Measurements from ENCODE around the gene TMEM17.
"Not testable (repeated sequence)": the region's sequence is repeated elsewhere in the genome, so short reads cannot be mapped to it uniquely, and the experiment has no call there.

TMEM17 gene, protein sequence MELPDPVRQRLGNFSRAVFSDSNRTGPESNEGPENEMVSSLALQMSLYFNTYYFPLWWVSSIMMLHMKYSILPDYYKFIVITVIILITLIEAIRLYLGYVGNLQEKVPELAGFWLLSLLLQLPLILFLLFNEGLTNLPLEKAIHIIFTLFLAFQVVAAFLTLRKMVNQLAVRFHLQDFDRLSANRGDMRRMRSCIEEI
- 0 to 0.37 (median 0.14) reads per million in 4 experiments for total RNA-seq

DNA sequence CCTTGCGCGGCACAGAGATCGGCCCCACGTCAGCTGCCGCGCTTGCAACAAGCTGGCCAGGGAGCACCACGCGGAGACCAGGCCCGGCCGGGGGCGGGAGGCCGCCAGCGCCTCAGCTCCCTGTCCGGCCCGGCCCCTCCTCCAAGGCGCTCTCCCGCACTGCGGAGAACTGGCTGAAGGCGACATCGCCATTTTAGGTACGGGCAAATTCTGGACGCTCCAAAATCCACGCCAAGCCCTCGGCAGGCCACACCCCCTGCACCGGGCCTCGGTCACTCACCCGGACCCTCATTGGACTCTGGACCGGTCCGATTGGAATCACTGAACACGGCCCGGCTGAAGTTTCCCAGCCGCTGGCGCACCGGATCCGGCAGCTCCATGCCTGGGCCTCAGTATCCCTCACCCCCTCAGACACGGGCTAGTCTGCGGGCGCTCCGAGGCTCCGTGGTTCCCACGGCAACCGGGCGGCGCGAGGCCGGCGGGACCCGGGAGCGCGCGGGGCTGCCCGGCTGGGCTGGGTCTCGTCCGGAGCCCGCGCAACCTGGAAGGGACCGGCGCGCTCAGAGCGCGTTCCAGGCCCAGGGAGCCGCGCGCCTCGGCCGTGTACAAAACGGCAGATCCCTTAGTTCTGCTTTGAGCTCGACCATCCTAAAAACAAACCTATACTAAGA lies at the start of gene TMEM17:
Gene TMEM17 (minus strand): TSS at position 446 of the 671 bp plus-strand sequence. CDS start 66 bp downstream, at position 380.
- DNase-seq: no peak

DNA sequence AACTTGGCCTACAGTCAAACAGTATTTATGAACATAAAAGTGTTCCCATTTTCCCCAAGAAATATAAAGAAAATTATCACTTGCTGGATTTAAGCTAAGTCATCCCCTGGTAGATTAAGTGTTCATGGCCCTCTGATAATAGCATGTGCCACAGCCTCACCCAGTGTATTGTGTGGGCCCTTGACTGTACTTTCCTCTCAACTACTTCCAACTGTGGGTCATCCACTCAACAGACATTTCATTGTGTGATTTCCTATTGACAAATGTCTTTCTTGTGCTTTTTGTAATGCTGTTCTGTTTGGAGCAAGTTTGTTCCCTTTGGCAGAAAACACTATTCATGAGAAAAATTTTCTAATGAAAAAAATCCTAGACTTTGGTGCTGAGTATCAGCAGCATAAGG lies 48.4 kb upstream of the TMEM17 start:
- DNase-seq: no peak

DNA sequence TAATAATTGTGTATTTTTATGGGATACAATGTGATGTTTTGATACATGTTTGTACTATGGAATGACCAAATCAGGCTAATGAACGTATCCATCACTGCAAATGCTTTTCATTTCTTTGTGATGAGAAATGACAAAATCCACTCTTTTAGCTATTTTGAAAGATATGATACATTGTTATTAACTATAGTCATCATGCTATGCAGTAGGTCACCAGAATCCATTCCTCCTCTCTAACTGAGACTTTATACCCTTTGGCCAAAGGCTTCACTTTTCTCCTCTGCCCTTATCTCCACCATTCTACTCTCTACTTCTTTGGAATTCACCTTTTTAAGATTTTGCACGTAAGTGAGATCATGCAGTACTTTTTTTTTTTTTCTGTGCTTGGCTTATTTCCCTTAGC lies 44.5 kb upstream of the TMEM17 start:
- DNase-seq: no peak

DNA sequence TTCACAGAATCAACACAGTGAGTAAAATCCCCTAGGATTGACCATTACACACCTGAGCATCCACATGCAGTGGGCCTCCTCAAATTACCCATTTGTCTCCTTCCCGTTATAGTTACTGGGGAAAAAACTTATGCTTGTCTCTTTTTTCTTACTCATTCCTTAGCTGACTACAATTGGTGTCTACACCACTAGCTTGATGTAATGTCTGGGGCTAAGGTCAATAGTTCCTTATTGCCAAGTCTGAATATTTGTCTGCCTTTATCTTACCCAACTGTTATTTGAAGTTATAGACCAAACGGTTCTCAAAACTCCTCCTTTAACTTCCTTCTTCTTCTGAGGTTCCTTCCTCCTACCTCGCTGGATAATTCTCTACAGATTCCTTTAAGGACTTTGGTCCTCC lies 41.9 kb upstream of the TMEM17 start:
- no peak for DNase-seq

DNA sequence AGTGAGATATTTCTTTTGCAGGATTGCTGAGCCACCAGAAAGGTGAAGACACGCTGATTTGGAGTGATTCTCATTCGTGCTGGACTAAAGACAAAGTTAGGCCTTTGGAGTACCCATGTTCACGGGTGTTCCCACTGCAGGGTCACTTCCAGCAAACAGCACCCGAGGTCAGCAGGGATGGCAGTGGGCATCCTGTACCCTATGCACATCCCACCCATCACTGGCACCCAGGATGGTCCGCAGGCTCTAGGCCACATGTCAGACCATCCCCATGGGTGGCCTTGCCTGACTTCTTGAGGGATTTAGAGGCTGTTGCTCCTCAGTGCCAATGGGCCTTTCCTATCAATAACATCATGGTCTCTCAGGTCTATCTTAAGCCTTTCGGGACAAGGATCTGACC lies 39.3 kb upstream of the TMEM17 start:
- no peak for DNase-seq

DNA sequence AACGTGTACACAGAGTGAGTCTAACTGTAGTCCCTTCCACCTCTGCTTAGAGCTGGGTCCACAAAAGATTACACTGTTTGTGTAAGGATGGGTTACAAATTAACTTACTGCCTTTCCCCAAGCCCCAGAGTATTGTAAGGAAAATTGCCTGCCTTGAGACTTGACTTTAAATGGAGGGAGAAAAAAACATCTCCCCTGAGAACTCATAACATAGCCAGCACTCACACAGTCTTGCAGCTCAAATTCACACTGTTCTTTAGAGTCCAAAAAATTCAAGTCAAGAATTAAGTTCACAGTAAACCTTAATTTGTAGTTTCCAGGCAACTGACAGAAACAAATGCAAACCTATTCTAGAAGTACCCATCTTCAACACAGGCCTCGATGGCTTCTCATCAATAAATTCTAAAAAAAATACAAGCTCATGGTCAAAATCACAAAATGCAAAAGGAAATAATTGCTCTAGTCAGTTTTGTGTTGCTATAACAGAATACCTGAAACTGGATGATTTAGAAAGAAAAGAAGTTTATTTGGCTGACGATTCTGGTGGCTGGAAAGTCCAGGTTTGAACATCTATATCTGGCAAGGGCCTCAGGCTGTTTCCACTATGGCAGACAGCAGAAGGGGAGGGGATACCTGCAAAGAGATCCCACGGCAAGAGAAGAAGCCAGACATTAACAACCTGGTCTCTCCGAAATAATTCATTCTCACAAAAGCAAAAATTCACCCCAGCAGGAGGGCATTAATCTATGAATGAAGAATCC lies 34.6 kb upstream of the TMEM17 start:
- DNase-seq: no peak

DNA sequence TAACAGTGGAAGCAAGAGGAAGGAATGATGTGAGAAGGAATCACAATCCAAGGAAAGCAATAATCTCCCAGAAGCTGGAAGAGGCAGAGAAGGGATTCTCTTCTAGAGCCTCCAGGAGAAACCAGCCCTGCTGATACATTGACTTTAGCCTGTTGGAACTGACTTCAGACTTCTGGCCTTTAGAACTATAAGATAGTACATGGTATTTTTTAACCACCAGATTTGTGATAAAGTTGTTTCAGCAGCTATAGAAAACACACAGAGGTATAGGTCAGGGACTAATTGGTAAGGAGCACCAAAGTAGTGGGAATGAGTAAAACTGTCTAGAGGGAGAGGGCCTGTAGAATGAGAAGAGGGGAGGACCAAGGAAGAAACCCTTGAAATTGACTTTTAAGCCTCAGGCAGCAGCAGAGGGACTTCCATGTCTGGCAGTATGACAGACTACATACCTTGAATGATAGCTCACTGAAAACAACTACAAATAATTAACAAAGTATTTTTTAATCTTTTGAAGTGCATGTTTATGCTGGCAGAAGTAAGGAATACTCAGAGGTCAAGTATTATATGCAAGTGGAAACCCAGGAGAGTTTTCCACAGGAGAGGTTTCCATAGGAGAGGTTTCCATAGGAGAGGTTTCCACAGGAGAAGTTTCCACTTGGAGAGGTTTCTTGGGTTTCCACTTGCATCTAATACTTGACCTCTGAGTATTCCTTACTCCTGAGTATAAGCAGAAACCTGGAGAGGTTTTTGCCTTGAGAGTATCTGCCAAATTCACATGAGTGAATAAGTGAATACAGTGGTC lies 33.8 kb upstream of the TMEM17 start:
- no peak for DNase-seq

DNA sequence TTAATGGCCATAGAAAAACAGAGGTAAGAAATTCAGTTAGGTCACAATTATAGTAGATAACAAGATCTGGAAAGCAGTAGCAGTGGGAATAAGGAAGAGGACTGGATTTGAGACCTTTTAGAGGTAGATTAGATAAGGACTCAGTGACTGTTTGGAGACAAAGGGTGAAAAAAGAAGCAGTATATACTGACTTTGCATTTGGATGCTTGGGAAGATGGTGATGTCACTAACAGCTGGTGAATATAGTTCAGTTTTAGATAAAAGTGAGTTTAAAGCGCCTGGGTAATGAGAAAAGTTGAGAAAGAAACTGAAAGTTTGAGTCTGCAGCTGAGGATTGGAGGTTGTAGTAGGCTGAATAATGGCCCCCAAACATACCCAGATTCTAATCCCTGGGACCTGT lies 32.8 kb upstream of the TMEM17 start:
- no peak for DNase-seq

DNA sequence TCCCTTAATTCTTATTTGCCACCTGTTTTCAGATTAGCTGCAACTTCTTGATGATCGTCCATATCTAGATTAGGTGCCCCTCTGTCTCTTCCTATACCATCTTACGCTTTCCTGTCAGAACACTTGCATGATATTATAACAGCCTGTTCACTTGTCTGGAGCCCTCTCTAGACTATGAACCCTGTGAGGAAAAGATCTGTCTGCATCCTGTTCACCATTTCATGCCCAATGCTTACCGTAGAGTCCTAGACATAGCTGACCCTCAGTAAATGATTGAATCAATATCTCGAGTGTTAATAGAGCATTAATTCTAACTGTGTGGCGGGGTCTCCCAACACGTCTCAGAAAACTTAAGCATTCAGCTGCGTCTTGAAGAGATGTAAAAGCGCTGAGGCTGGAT lies 31.8 kb upstream of the TMEM17 start:
- no peak for DNase-seq

DNA sequence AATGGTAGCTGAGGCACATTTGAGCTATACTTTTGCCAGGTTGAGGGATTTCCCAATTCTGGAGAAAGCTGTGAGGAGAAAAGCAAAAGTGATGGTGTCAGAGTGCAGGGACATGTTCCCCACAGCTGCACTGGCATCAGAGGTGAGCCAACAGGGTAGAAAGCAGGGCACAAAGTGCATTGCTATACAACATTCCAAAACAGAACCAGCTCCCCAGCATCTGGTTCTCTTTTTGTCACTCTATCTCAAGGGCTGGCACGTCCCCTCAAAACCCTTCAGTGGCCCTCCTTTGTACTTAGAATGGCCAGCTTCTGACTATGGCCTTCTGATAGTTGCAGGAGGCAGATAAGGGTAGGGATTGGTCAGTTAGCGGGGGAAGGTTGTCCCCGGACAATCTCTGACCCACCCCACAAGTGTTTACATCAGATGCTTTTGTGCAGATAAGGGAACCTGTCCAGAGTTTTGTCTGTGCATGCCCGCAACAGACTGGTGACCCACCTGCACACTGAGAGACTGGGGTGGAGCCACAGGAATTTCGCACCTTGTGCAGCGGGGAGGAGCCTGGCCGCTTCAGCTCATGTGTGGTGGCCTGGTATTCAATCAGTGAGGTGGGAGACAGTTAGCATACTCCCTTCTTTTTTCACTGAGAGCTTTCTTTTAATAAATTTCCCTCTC lies 31.0 kb upstream of the TMEM17 start:
- DNase-seq: no peak

DNA sequence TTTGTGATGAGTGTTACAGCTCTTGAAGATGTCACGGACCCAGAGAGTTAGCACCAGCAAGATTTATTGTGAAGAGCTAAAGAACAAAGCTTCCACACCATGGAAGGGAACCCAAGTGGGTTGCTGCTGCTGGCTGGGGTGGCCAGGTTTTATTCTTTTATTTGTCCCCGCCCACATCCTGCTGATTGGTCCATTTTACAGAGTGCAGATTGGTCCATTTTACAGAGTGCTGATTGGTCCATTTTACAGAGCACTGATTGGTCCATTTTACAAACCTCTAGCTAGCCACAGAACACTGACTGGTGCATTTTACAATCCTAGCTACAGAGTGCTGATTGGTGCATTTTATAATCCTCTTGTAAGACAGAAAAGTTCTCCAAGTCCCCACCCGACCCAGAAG lies 29.5 kb upstream of the TMEM17 start:
- not testable (repeated sequence) for DNase-seq

DNA sequence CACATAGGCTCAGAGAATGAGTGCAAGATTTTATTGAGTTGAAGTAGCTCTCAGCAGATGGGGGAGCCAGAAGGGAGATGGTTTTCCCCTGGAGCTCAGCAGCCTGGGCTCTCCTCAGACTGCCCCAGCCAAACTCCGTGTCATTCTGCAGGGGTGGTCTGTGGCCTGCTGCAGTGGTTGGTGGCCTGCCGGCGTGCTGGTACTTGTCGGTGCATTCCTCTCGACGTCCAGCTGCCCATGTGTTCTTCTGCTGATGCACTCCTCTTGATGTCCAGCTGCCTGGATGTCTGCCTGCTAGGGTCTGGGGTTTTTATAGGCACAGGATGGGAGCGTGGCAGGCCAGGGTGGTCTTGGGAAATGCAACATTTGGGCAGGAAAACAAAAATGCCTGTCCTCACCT lies 25.6 kb upstream of the TMEM17 start:
- DNase-seq: no peak

DNA sequence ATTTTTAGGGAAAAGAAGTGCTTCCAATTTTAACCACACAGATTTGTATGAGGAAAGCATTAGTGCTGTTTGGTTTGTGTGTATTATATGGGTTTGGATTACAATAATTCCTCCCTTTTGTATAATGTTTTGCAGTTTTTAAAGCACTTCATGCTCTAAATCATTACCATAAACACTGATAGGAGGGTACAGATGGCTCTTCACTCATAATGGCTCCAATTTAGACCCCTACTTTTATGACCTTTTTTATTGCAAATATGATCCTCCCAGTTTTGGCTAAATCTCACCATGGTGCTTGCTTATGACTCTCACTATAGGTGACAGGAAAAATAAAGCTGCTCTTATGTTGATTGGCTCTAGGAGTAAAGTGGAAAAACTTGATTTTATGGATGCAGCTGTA lies 23.8 kb upstream of the TMEM17 start:
- no peak for DNase-seq

DNA sequence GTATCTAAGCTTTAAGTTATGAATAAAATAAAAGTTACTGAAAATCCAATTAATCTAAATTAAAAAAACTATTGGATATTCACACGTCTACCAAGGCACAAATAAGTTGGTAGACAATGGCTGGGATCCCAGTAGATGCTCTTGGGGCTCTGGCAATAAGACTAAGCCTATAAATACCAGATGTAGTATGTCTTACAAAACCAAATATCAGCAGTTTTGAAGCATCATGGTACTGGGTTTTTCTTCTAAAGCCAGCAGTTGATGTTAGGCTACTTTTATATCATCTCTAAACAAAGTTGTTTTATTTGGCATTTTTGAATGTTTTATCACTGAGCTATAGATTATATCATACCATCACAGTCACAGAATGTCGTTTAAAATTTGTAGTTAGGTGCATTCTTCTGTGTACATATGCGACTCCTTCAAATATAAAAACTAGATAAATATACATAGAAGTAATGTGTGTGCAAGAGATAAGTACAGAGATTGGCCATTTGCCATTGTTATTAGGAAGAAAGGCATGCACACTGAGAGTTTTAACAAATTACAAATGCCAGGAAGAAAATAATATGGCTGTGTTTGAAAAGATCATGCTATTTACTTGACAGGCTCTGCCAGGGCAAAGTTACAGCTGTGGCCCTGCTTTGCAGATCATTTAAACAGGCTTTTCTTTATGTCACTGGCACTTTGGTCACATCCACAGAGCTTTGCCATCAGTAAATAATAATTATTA lies 21.6 kb upstream of the TMEM17 start:
- DNase-seq: no peak

DNA sequence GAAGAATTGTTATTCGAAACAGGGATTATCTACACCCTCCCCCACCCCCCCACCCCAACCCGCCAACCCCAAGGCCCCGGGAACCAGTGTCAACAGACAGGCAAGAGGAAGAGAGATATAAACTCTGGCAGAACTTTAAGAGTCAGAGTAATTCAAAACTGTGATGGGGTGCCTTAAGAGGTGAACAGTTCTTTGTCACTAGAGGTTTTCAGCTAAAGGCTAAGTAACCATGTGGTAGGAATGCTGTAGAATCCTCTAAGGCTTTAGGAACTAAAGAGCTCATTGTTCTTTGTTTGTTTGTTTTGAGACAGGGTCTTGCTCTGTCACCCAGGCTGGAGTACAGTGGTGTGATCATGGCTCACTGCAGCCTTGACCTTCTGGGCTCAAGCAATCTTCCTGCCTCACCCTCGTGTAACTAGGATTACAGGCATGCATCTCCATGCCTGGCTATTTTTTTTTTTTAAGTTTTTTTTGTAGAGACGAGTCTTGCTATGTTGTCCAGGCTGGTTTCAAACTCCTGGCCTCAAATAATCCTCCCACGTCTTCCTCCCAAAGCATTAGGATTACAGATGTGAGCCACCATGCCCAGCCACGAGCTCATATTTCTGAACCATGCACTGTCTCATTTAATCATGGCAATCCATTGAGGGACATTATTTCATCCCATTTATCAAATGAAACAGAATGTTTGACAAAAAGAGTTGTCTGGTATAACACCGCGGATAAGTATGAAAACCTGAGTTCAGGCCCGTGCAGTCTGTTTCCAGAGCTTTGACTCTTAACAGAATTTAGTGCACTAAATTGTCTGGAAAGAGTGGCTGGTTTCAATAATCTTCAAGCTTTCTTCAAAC lies 20.8 kb upstream of the TMEM17 start:
- no peak for DNase-seq

DNA sequence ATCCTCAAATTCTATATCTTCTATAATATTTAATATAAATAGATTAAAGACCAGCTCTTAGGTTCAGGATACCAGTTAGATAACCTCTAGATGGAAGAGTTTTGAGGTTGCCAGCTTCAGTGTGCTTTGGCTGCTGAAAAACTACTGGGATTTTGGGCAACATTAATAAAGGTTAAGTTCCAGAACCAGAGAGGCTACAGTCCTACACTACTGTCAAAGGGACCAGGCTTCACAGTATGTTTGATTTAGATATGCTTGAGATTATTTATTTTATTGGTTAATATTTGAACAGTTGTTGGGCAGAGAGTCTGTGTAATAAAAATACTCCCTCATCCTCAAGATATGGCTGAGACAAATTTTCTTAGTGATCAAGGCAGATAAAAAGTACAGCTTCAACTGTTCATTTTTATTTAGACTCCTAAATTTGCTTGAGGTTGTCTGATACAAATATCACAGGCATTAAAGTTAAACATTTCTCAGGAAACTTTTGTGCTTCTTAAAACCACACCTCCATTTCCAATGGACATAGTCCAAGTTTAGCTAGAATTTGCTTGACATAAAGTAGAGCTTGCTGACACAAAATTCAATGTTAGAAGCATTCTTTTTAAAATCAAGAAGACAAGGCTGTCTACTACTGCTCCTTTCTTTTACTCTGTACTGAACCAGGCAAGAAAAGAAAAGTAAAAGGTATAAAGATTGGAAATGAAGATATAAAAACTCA lies 19.7 kb upstream of the TMEM17 start:
- DNase-seq: no peak

DNA sequence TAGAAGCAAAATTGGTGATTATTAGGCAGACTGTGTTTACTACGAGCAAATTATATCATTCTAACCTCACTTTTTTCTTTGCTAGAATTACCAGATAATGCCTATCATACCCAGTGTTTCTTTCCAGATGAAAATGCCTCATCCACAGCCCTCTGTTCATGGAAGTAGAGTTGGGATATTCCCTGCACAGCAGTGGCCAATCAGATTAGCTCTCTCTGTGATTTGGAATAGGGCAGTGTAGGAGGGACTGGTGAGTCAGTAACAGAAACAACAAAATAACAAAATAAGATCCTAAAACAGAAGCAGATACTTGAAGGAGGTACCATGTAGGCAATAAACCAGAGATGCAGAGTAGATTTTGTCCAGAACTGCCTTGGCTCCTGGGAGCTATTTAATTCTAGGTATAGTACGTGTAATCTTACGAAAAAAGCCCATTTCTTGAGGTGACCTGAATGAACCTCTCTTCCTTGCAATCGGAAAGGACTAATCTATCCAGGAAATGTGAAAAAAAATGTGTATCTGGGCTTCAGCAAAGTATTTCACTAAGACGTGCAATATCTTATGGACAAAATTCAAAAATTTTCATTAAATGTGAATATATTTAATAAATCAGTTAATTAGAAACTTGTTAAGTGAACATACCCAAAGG lies 18.4 kb upstream of the TMEM17 start:
- no peak for DNase-seq

DNA sequence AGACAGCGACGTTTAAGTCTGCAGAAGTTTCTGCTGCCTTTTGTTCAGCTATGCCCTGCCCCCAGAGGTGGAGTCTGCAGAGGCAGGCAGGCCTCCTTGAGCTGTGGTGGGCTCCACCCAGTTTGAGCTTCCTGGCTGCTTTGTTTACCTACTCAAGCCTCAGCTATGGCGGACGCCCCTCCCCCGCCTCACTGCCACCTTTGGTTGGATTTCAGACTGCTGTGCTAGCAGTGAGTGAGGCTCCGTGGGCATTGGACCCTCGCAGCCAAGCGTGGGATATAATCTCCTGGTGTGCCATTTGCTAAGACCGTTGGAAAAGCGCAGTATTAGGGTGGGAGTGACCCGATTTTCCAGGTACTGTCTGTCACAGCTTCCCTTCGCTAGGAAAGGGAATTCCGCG lies 15.1 kb upstream of the TMEM17 start:
- DNase-seq: not testable (repeated sequence)

DNA sequence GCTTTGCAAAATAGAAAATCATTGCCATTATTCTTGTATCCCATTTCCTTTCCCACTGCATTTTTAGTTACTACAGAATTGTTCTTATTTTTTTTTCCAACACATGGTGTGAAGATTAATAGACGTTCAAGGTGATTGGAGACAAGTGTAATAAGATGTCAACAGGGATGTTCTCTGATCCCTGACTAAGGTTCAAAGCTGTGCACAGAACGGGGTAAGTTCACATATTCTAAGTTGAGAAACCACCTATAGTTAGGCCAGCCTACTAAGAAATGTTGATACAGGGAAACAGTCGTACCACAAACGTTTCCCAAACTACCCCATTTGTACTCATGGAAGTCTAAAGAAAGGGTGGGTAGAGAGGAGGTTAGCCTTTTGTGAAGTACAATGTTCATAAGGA lies 6.4 kb upstream of the TMEM17 start:
- DNase-seq: no peak

DNA sequence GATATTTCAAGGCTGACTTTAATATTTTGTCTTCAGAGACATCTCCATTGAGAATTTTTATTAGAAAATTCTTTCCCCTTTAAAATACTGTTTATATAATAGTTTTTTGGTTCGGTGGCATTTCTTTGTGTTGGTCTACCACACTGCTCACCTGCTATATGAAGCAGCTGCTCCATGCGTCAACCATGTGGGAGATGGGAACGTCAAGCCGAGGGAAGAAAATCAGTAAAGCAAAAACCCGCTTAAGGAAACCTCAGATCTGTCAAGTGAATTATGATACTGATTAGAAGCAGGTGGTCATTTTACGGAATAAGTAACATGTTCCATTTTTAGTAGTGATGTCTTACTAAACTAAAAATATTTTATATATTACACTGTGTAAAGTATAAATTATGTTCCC lies 5.6 kb upstream of the TMEM17 start:
- no peak for DNase-seq
